ENCODE data around the gene ZYG11B.

Gene ZYG11B

GRCh38 chr1:52726265-52727113, at the start of gene ZYG11B:
Gene ZYG11B (plus strand): TSS chr1:52726453. CDS start chr1:52726654, 201 bp downstream.
- DNase-seq (ENCODE audit: low read depth): peak; percentile 72
- TF ChIP-seq CTCF (conservative IDR thresholded peaks at IDR 0.05; ENCODE audit: control insufficient read depth, insufficient read depth, low read depth, low read length): no peak
- peak within 1 kb of the TSS; percentile 91 for H3K4me3 ChIP-seq (ENCODE audit: control insufficient read depth, low read depth, low read length)

GRCh38 chr1:52677076-52677806, 49.0 kb upstream of the ZYG11B start:
- DNase-seq (ENCODE audit: low read depth): no peak
- H3K4me3 ChIP-seq (ENCODE audit: control insufficient read depth, low read depth, low read length): no peak overlapping the region
- no peak for TF ChIP-seq CTCF (conservative IDR thresholded peaks at IDR 0.05; ENCODE audit: control insufficient read depth, insufficient read depth, low read depth, low read length)

- DNase-seq (ENCODE audit: low read depth): no peak
- H3K4me3 ChIP-seq (ENCODE audit: control insufficient read depth, low read depth, low read length): no peak overlapping the region
- TF ChIP-seq CTCF (conservative IDR thresholded peaks at IDR 0.05; ENCODE audit: control insufficient read depth, insufficient read depth, low read depth, low read length): no peak
Observed at GRCh38 chr1:52679048-52679447, 47.2 kb upstream of the ZYG11B start.

GRCh38 chr1:52679498-52679897, 46.8 kb upstream of the ZYG11B start:
- no peak for DNase-seq (ENCODE audit: low read depth)
- H3K4me3 ChIP-seq (ENCODE audit: control insufficient read depth, low read depth, low read length): no peak overlapping the region
- TF ChIP-seq CTCF (conservative IDR thresholded peaks at IDR 0.05; ENCODE audit: control insufficient read depth, insufficient read depth, low read depth, low read length): no peak

GRCh38 chr1:52680353-52680752, 45.9 kb upstream of the ZYG11B start:
- no peak overlapping the region for H3K4me3 ChIP-seq (ENCODE audit: control insufficient read depth, low read depth, low read length)
- DNase-seq (ENCODE audit: low read depth): no peak
- TF ChIP-seq CTCF (conservative IDR thresholded peaks at IDR 0.05; ENCODE audit: control insufficient read depth, insufficient read depth, low read depth, low read length): no peak

GRCh38 chr1:52681136-52681535, 45.1 kb upstream of the ZYG11B start:
- TF ChIP-seq CTCF (conservative IDR thresholded peaks at IDR 0.05; ENCODE audit: control insufficient read depth, insufficient read depth, low read depth, low read length): no peak
- H3K4me3 ChIP-seq (ENCODE audit: control insufficient read depth, low read depth, low read length): no peak overlapping the region
- DNase-seq (ENCODE audit: low read depth): no peak

All from fibroblast of mammary gland (primary cell).